B cell (primary cell): ENCODE measurements around the gene CENPA.
"Not testable (repeated sequence)": the region's sequence is repeated elsewhere in the genome, so short reads cannot be mapped to it uniquely, and the experiment has no call there.

Experiments used
- EZH2 ChIP-seq: IDR thresholded peaks from 2 replicates; pipeline ENCODE4 v1.6.1; 2012; ENCODE audit warnings: borderline replicate concordance, low read depth, mild to moderate bottlenecking, moderate library complexity, low read length; ENCODE audit not compliant: insufficient read depth, poor library complexity, severe bottlenecking
- TF ChIP-seq, protein P1 (sequence below): fragments of 200-600 bp; IDR thresholded peaks from one replicate; pipeline ENCODE4 v1.8.0; 2022; ENCODE audit warnings: antibody characterized with exemption, mild to moderate bottlenecking

DNA sequence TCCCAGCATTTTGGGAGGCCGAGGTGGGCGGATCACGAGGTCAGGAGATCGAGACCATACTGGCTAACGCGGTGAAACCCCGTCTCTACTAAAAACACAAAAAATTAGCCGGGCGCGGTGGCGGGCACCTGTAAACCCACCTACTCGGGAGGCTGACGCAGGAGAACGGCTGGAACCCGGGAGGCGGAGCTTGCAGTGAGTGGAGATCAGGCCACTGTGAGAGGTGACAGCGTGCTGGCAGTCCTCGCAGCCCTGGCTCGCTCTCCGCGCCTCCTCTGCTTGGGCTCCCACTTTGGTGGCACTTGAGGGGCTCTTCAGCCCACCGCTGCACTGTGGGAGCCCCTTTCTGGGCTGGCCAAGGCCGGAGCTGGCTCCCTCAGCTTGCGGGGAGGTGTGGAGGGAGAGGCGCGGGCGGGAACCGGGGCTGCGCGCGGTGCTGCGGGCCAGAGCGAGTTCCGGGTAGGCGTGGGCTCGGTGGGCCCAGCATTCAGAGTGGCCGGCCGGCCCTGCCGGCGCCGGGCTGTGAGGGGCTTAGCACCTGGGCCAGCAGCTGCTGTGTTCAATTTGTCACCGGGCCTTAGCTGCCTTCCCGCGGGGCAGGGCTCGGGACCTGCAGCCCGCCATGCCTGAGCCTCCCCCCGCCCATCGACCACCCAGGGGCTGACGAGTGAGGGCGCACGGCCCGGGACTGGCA, 28.4 kb downstream of the CENPA start:
- TF ChIP-seq, protein P1, sequence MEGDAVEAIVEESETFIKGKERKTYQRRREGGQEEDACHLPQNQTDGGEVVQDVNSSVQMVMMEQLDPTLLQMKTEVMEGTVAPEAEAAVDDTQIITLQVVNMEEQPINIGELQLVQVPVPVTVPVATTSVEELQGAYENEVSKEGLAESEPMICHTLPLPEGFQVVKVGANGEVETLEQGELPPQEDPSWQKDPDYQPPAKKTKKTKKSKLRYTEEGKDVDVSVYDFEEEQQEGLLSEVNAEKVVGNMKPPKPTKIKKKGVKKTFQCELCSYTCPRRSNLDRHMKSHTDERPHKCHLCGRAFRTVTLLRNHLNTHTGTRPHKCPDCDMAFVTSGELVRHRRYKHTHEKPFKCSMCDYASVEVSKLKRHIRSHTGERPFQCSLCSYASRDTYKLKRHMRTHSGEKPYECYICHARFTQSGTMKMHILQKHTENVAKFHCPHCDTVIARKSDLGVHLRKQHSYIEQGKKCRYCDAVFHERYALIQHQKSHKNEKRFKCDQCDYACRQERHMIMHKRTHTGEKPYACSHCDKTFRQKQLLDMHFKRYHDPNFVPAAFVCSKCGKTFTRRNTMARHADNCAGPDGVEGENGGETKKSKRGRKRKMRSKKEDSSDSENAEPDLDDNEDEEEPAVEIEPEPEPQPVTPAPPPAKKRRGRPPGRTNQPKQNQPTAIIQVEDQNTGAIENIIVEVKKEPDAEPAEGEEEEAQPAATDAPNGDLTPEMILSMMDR = not testable (repeated sequence)
- not testable (repeated sequence) for TF ChIP-seq EZH2
